ENCODE data around the gene METAP2. TPM values are rescaled to one million over a fixed set of nuclear protein-coding genes. Genes with fewer than 3 reads are reported as not detected.

The METAP2 gene
- polyA plus RNA-seq, 4 donors, result 108 to 143 (median 115) TPM

DNA sequence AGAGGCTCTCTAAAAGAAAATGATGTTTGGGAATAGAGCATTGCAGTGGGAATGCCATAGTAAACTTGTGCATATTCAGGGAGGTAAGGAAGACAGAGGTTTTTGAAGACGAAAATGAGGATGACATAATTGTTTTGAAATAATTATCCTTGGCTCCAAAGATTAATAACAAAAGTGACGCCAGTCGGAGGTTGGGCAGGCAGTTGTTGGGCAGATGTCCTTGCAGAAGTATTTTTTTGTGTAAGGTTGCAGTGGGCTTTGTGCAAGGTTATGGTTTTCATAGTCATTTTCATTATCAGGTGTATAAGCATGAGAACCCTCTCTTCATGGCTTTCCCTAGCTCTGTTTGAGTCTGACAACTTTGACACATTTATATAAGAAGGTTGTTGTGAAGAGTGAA, 35.3 kb downstream of the METAP2 start:
- no peak for DNase-seq (ENCODE audit: low read depth in 4 of 4, low spot score in 2 of 4)

DNA sequence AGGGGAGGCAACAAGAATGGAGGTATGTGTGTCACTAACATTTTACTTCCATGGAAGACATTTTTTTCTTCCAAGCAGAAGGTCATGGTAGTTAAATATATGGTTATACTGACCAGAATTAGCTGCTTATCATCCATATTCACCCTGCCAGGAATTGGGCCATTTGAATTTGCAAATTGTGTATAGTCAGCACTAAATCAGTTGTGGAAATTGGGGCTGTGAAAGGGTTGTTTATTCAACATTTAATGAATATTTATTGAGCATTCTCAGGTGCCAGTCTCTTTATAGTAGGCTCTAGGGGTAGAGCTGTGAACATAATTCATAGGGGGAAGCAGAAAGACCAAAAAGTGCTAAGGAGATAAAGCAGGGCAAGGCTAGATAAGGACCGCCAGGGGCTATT, 38.0 kb downstream of the METAP2 start:
- no peak for DNase-seq (ENCODE audit: low read depth in 4 of 4, low spot score in 2 of 4)

DNA sequence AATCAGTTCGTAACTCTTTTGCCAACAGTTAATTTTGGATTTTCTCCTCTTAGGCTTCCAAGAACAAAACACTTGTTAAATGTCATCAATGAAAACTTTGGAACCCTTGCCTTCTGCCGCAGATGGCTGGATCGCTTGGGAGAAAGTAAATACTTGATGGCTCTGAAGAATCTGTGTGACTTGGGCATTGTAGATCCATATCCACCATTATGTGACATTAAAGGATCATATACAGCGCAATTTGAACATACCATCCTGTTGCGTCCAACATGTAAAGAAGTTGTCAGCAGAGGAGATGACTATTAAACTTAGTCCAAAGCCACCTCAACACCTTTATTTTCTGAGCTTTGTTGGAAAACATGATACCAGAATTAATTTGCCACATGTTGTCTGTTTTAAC, 39.6 kb downstream of the METAP2 start:
- no peak for DNase-seq (ENCODE audit: low read depth in 4 of 4, low spot score in 2 of 4)

DNA sequence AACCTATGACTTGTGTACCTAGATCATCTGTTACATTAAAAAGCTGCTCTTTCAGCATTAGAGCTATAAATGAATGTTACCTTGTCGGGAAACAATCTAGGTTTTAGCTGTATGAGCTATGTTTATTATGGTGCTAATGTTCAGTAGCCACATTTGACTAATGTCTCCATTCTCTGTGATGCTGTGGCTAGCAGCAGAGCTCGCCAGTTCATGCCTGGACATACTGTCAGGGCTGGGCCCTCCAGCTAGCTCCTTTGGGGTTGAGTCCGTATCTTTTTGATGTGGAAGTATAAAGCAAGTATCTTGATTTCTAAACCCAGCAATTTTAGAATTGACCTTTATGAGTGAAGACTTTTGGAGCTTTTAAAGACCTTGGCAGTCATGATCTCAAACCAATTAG, 41.2 kb downstream of the METAP2 start:
- no peak for DNase-seq (ENCODE audit: low read depth in 4 of 4, low spot score in 2 of 4)

DNA sequence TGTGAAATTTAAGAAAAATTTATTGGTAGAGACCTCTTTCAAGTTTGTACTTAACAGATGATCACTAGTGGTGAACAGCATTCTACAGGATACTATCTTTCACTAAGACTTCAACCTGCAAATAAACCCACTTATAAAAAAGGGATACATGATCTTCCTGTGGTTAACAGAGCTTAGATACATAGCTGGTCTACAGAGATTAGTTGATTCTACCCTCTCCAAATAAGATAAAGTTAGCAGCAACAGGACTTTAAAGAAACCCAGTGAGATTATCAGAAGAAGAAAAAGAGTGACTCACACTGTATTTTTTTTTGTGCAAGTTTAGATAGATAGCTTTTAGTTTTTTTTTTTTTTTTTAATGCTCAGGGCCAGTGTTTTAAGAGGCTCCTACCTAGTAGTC, 42.8 kb downstream of the METAP2 start:
- no peak for DNase-seq (ENCODE audit: low read depth in 4 of 4, low spot score in 2 of 4)

DNA sequence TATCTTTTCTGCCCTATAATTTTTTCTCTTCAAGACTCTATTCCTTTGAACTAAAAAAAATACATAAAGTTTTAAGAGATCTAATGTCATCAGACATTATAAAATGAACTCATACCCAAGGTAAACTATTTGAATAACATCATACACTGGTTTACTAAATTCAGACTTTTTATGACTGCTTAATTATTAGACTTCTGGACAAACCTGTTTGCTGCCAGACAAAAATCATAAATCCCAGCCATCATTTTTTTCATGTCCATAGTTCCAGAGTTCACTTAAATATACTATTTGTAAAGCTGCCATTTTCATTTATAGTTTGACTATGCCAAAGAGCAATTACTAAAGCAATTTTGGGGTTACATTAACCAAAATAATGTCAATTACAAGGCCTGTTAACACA, 43.3 kb downstream of the METAP2 start:
- DNase-seq (ENCODE audit: low read depth in 4 of 4, low spot score in 2 of 4), result no peak

DNA sequence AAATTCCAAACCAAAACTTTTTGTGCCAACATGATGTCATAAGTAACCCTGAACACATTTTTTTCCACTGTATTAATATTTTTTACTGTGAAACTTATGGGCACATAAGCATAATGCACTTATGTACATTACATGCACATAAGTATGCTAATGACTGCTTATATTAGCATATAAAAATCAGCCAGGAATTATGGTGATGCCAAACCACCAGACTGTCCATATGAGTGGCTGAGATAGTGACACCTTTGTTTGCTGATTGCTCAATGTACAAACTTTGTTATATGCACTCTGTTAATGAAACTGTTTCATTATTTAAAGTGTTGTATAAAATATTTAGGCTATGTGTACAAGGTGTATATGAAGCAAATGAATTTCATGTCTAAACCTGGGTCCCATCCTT, 45.0 kb downstream of the METAP2 start:
- no peak for DNase-seq (ENCODE audit: low read depth in 4 of 4, low spot score in 2 of 4)

DNA sequence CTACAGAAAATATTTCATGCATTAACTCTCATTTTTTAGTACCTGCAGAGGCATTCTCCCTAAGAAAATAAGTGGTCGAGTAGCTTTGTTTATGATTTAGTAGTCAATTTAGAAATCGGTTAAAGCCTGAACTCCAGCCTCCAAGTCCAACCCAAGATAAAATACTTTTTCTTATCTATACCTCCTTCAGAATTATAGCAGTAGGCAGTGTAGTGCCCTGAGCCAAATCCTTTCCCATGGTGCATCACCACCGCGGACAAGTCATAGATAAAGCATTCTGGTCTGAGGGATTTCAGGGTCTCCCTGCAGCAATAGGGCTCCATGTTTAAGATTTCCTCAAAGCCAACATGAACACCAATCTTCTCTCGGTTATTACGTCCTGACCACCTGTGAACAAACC, 46.9 kb downstream of the METAP2 start:
- DNase-seq (ENCODE audit: low read depth in 4 of 4, low spot score in 2 of 4), result no peak

DNA sequence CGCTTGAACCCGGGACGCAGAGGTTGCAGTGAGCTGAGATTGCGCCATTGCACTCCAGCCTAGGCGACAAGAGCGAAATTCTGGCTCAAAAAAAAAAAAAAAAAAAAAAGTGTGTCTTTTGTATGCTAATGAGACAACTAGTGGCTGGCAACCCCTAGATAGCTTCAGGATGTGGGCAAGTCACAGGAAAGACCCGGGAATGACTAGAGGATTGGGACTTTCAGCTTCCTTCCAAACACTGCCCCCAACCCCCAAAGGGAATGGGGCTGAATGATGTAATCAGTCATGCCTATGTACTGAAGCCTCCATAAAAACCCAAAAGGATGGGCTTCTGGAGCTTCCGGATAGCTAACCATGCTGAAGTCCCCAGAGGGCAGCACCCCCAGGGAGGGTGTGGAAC, 48.7 kb downstream of the METAP2 start:
- no peak for DNase-seq (ENCODE audit: low read depth in 4 of 4, low spot score in 2 of 4)

DNA sequence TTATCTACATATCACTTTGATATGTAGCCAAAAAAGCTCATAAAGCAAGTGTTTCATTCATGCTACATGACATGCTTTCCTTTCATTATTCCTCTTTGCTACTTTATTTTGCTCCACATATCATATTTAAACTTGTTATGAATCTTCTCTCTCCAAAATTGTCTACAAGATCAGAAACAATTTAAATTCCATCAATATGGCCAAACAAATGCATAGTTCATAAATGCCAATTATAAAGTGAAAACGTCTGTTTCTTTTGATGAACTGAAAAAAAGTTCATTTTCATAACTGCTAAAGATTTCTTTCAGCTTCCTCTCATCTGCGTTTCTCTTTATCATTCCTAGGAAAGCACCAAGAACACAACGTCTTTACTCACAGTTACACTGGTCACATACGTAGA, 54.5 kb downstream of the METAP2 start:
- DNase-seq (ENCODE audit: low read depth in 4 of 4, low spot score in 2 of 4), result no peak

DNA sequence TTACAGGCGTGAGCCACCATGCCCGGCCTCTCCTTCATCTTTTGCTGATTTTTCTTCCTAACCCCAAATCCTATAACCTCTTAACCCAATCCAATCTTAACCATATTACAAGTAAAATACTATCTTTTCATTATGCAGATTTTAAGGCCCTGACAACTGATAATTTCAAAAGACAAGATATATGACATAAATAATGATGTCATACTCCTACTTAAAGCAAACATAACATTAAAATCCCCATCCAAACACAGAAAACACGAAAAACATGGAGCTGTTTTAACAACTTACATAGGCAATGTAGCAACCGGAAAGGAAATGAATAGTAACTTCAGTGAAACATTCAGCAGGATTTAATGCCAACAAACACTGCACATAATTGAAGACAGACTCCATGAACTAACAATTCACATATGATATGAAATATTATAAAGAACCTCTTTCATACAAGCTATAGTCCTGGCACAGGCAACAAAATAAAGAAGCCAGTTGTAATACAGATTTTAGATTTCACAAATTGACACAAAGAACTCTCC, 55.8 kb downstream of the METAP2 start:
- DNase-seq (ENCODE audit: low read depth in 4 of 4, low spot score in 2 of 4), result no peak

DNA sequence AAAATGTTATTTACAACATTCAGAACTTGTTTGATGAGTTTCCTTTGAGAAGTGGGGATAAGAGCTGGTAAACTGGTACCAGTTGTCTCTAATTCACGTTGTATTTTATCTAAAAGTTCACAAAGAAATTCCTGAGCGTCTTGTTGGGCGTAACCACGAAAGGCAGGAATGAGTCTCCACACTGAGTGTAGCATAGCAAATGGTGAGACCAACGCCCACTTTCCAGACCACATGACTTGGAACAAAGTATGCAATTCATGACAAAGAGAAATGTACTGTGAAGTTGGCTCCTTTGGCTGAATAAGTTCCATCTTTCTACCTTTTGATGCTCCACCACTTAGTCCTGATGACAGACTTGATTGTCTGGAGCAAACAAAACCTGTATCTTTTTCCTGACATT, 58.9 kb downstream of the METAP2 start:
- no peak for DNase-seq (ENCODE audit: low read depth in 4 of 4, low spot score in 2 of 4)

DNA sequence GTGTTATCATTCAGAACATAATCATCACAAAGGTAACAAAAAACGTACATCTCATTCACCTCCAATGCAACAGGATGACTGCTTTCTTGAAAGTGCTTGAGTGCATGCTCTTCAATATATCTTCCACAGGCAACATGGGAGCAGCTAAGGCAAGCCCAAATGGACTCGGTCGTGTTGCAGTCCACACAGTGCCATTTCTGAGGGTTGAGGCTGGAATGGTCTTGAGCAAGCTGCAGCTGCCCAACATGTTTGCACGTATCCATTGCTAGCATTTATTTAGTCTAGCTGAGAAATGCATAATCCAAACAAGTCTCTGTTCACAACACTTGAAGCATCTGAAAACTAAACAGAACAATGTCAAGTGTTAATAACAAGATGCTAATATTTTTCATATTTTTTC, 60.0 kb downstream of the METAP2 start:
- DNase-seq (ENCODE audit: low read depth in 4 of 4, low spot score in 2 of 4), result no peak

DNA sequence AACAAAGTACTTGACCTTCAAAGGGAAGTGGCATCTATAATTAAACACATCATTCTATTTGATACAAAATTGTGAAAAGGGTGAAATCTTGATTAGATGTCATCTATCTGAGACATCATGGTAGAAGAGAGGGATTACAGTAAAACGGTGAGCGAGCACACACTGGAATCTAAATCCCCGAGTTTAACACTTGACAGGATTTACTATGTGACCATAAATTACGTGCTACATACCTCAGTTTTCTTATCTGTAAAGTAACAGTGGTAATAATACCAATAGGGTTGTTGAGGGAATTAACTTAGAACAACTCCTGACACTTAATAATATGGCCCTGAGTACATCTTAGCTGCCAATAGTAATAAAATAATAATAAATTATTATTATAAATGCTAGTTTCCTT, 64.1 kb downstream of the METAP2 start:
- DNase-seq (ENCODE audit: low read depth in 4 of 4, low spot score in 2 of 4), result no peak

DNA sequence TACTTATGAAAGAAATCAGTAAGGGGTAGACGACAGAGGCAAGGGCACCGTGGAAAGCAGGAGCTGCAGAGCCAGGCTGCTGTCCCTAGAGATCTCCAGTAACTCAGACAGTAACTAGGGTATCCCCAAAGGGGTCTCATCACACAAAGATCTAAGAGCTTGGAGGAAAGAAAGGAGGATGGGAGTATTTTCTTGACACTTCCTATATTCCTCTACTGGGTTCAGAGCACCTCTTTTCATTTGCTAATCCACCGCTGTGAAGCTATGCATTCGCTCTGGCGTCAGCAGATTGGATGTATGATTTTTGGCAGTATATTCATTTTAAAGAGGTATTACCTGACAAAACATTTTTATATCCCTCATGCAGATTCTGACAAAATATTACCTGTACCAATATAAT, 64.7 kb downstream of the METAP2 start:
- no peak for DNase-seq (ENCODE audit: low read depth in 4 of 4, low spot score in 2 of 4)

DNA sequence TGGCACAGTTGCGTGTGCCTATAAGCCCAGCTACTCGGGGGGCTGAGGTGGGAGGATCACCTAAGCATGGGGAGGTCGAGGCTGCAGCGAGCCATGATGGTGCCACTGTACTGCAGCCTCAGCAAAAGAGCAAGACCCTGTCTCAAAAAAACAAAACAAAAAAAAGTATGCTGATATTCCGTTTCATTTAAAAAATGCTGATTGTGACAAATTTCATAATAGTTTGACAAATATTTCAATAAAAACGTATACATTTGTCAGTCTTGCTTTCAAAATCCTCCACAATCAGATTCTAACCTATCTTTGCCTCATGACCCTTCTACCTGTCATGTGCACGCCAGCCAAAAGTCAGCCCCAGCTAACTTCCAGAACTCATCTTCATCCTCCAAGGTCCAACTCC, 67.5 kb downstream of the METAP2 start:
- no peak for DNase-seq (ENCODE audit: low read depth in 4 of 4, low spot score in 2 of 4)

DNA sequence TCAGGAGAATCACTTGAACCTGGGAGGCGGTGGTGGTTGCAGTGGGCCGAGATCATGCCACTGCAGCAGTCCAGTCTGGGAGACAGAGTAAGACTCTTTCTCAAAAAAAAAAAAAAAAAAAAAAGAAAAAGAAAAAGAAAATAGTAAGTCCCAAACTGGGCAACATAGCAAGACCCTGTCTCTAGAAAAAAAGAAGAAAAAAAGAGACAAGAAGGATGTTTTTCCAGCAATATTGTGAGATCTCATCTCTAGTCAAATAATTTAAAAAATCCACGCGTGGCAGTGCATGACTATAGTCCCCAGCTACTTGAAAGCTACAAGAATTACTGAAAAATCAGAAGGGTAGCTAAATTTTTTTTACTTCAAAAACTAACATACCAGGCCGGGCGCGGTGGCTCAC, 69.4 kb downstream of the METAP2 start:
- DNase-seq (ENCODE audit: low read depth in 4 of 4, low spot score in 2 of 4), result no peak

DNA sequence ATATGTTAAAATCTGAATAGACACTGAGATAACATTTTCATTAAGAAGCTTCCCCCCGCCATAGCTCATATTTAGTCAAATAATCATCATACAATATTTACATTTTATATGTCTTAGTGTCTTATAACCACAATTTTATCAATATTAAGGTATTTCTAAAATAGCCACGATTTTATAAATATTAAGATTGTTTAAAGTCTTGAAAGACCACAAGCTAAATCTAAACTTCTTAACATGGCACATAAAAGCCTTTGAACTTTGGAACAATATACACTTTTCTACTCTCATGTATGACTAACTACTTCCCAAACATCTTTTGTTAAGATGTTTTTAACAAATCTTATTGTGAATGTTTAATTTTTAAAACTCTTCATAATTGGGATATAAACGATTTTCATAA, 70.8 kb downstream of the METAP2 start:
- no peak for DNase-seq (ENCODE audit: low read depth in 4 of 4, low spot score in 2 of 4)

DNA sequence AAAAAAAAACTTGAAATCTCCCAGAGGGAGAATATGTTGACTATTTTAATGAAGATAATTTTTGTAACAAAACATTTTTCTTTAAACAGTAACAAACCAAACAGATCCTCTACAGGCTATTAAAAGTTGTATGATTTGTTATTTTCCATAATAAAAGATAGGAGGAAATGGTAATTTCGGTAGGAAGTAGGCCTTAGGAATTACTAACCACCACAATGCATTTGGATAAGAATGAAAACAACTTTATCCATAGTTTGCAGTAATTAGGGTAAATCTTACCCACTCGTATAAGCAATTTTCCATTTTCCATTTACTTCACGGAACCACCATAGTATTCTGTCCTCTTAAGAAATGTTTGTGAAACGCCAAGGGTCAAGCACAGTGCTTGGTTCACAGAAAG, 71.4 kb downstream of the METAP2 start:
- no peak for DNase-seq (ENCODE audit: low read depth in 4 of 4, low spot score in 2 of 4)

DNA sequence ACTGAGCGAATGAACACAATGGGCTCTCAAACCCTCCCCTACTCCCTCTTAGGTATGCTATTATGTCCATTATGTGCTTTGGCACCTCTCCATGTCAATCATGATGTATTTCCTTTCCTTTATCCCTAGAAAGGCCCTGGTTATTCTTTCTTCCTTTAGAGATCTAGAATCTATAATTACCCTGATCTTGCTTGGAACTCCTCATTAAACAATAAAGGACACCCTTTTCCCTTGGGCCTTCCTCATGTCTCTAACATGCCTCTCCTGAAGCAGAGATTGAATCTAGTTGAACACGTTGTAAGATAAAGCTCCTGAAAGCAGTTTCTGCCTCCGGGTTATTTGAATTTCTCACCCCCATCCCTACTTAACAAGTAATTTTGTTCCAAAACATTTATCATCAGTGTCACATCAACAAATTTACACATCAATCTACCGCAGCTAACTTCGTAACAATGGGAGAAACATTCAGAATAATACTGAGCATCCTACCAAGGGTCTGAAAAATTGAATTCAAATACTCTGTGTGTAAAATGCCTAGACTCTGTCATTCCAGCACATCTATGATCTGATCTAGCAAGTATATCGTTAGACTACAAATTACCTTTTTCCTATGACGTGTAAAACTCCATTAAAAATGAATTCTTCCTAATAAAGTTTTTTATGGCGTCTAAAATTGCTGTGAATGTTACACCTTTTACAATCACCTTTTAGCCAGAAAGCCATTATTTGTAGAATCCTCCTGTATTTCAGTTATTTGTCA, 72.0 kb downstream of the METAP2 start:
- DNase-seq (ENCODE audit: low read depth in 4 of 4, low spot score in 2 of 4), result no peak

DNA sequence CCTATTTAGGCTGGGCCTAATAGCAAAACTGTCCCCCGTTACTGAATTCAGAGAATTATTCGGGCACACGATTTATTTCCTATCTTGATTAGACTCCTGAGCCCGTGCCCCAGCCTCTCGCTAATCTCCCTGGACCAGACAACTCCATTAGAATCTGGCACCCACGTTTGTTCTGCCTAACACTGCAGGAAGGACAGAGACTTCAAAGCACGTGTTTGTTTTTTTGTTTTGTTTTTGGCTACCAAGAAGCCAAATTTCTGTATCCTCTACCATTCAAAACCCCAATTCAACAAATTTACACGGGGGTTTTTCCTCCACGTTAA, 72.5 kb downstream of the METAP2 start:
- DNase-seq (ENCODE audit: low read depth in 4 of 4, low spot score in 2 of 4), result no peak

DNA sequence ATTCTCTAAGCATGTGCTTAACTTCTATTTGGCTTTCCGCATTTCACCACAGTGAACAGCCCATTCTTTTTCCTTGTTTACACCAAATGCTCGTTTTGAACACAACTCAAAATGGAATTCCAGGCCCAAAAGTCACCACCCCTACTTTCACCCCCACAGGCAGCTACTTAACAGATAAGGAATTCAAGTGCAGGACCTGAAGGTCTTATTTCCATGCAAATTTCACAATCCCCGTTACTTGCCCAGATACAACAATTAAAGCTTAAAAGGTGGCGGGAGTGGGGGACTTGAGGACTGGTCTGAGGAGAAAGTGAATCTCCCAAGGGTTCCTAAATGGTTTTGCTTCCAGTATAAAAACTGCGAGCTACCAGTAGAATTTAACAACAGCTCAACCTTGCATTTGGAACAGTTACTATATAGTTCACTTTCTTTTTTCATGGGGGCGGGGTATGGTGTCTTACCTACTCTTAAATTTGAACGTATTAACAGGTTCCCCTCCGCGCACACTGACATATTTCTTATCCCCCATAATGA, 73.6 kb downstream of the METAP2 start:
- no peak for DNase-seq (ENCODE audit: low read depth in 4 of 4, low spot score in 2 of 4)

DNA sequence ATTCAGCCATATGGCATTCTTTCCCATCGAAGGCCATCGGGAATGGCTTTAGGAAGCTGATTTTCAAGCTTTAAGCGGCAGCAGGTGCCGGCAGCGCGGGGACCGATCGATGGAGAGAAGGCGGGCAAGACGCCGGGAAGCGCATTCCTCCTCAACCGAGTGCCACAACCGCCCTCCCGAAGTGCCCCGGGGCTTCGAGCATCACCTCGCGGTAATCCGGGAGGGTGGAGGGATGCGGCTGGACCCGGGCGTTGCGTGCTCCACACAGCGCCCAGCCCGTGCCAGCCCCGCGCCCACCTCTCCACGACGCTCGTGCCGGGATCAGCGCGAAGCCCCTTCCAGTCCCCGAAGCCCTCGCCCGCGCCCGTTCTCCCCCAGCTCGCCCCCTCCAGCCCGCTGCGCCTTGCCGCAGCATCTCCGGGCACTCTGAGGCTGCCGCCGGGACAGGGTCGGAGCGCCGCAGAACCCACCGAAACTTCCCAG, 74.1 kb downstream of the METAP2 start:
- DNase-seq (ENCODE audit: low read depth in 4 of 4, low spot score in 2 of 4), result no peak
